22Rv1 (cell line): ENCODE results near the gene LY86.

Experiments used
- H3K27ac ChIP-seq: fragments of 450-650 bp; 2 replicates; pipeline ENCODE4 v1.5.1; 2017
- ZFX ChIP-seq: fragments of 450-650 bp; IDR thresholded peaks from 2 replicates; pipeline ENCODE4 v1.6.1; 2017; ENCODE audit warnings: antibody characterized with exemption, borderline replicate concordance
- TF ChIP-seq, protein P1 (sequence below): fragments of 450-650 bp; IDR thresholded peaks from 2 replicates; pipeline ENCODE4 v1.5.1; 2017; ENCODE audit warnings: mild to moderate bottlenecking

LY86 gene

DNA sequence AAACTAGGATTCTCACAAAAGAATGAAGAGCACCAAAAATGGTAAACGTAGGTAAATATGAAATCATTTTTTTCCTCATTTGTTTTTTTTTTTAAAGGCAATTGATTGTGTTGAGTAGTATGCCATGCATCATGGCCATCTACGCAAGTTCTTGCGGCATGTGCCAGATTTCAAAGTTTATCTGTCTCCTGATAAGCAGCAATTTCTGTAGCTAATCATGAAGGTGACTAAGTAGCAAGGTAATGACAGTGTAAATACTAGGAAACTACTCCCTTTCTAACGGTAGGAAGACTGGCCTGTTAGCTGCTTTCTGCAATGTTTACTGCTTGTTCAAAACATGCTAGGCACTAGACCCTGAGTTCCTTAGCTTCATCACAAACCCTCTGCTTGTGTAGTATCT lies 13.4 kb upstream of the LY86 start:
- TF ChIP-seq, protein P1, sequence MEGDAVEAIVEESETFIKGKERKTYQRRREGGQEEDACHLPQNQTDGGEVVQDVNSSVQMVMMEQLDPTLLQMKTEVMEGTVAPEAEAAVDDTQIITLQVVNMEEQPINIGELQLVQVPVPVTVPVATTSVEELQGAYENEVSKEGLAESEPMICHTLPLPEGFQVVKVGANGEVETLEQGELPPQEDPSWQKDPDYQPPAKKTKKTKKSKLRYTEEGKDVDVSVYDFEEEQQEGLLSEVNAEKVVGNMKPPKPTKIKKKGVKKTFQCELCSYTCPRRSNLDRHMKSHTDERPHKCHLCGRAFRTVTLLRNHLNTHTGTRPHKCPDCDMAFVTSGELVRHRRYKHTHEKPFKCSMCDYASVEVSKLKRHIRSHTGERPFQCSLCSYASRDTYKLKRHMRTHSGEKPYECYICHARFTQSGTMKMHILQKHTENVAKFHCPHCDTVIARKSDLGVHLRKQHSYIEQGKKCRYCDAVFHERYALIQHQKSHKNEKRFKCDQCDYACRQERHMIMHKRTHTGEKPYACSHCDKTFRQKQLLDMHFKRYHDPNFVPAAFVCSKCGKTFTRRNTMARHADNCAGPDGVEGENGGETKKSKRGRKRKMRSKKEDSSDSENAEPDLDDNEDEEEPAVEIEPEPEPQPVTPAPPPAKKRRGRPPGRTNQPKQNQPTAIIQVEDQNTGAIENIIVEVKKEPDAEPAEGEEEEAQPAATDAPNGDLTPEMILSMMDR: no peak
- no peak for TF ChIP-seq ZFX
- no peak overlapping the region for H3K27ac ChIP-seq

DNA sequence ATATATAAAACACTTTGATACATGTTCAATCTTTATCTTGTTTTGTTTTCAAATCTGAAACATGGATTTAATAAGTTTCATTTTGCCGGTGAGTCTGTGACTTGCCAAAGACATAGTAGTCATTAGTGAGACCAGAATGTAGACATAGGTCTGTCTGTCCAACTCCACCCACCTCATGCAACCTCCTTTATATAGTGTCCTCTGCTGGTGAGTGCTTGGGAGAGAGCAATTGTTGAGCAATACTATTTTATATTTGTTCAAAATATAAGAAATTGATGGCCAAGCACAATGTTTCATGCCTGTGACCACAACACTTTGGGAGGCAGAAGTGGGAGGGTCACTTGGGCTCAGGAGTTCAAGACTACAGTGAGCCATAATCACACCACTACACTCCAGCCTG lies 10.8 kb upstream of the LY86 start:
- TF ChIP-seq, protein P1: no peak
- no peak for TF ChIP-seq ZFX
- no peak overlapping the region for H3K27ac ChIP-seq

DNA sequence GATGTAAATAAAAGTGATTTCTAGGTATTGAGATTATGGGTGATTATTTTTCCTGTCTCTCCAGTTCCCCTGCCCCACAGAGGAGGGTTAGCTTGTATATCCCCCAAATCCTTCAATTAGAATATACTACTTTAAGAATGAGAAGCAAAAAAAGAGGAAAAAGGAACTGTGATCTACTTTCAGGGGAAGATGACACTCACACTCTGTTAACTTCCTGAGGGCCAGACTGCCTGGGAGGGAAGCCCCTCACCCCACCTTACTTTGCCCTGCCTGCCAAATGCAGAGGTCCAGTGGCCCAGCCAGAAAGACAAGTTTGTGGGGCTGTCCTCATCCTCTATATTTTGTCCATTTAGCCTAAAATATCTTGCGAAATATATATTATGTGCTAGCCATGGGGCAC lies 9.2 kb upstream of the LY86 start:
- no peak overlapping the region for H3K27ac ChIP-seq
- TF ChIP-seq, protein P1: no peak
- TF ChIP-seq ZFX: no peak

DNA sequence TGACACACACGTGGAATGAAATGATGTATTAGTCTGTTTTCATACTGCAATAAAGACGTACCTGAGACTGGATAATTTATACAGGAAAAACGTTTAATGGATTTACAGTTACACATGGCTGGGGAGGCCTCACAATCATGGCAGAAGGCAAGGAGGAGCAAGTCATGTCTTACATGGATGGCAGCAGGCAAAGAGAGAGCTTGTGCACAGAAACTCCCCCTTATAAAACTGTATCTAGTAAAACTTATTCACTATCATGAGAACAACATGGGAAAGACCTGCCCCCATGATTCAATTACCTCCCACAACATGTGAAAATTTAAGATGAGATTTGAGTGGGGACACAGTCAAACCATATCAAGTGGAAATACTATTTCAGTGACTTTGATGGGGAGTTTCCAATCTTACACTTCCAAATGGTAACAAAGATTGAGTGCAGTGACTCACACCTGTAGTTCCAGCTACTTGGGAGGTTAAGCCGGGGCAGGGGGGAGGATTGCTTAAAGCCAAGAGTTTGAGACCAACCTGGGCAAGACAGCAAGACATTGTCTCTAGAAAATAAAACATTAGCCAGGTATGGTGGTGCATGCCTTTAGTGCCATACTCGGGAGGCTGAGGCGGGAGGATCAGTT lies 8.2 kb upstream of the LY86 start:
- TF ChIP-seq ZFX: no peak
- TF ChIP-seq, protein P1: no peak
- no peak overlapping the region for H3K27ac ChIP-seq

DNA sequence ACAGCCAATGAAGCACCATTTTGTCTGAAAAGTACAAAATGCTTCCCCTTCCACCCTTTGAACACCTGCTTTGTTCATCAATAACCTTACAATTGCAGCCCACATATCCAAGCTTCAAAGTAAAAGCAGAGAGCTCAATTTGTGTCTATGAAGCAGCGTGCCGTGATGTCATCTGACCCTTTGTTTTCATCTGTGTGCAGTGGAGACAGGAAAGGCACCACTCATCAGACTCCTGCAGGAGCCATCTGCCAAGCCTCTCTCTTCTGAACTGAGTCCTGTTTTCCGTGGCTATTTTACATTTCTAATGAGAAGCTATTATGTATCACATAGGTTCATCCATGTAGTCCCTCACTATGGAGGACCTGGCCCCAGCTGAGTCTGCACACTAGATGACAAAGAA lies 7.5 kb upstream of the LY86 start:
- no peak overlapping the region for H3K27ac ChIP-seq
- TF ChIP-seq, protein P1: no peak
- no peak for TF ChIP-seq ZFX

DNA sequence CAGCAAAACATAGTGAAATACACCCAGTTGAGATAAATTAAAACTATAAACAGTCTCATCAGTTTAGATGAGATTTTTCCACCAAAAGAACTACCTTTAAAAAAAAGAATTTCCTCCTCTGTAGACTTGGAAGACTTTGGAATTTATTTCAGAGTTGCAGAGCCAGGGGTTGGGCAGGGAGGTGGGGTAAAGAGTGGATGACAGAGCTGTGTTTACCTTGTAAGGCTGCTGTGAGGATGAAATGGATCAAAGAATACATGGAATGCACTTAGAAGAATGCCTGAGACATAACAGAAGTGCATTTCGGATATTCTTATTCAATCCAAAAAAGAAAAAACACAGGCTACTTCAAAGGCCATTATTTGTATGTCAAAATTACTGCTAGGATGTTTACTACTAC lies 6.4 kb upstream of the LY86 start:
- H3K27ac ChIP-seq: no peak overlapping the region
- TF ChIP-seq, protein P1: no peak
- TF ChIP-seq ZFX: no peak

DNA sequence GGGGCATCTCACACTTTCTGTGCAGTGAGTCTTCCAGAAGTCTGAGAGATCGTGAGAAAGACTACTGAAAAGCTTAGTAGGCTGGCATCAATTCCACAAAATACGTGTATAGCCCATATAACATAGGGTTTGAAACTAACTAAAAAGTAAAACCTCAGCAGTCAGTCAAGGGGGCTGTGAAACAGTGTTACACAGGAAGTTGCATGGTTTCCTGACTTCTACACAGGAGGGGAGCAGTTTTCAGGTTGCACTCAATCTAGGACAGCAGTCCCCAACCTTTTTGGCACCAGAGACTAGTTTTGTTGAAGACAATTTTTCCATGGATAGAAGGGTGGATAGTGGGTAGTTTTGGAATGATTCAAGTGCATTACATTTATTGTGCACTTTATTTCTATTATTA lies 4.7 kb upstream of the LY86 start:
- TF ChIP-seq ZFX: no peak
- TF ChIP-seq, protein P1: no peak
- no peak overlapping the region for H3K27ac ChIP-seq
